K562 (cell line): Measurements from ENCODE around the gene LRP2. TPM values are rescaled to one million over a fixed set of nuclear protein-coding genes. Genes with fewer than 3 reads are reported as not detected.

Experiments
- AFF4 ChIP-seq: sonication (generic); formaldehyde crosslinking; IDR thresholded peaks from 2 replicates; pipeline ENCODE4 v1.8.0; 2023; ENCODE audit warnings: mild to moderate bottlenecking, missing genetic modification reagents
- ATF3 ChIP-seq, 2 experiments: fragments of 450-650 bp in 1 of 2; sonication (generic) in 1 of 2; formaldehyde crosslinking in 1 of 2; IDR thresholded peaks in 1 of 2; conservative IDR thresholded peaks in 1 of 2; 2 replicates each; pipeline versions ENCODE4 v1.6.1 to v1.8.1; 2016 to 2023; ENCODE audit warnings: mild to moderate bottlenecking in 2 of 2, moderate library complexity in 2 of 2, inconsistent platforms in 1 of 2, missing genetic modification reagents in 1 of 2
- CBFA2T2 ChIP-seq: fragments of 450-650 bp; conservative IDR thresholded peaks from 2 replicates; pipeline ENCODE4 v1.6.1; 2017; ENCODE audit warnings: mild to moderate bottlenecking
- CCAR2 ChIP-seq: fragments of 200-400 bp; formaldehyde crosslinking; IDR thresholded peaks from 2 replicates; pipeline ENCODE4 v1.6.1; 2017; ENCODE audit warnings: mild to moderate bottlenecking, low read depth, low read length
- CLOCK ChIP-seq: fragments of 250-450 bp; sonication (Bioruptor Pico); IDR thresholded peaks from 2 replicates; pipeline ENCODE4 v1.4.0; 2020; ENCODE audit warnings: mild to moderate bottlenecking, moderate library complexity, borderline replicate concordance
- CREBBP ChIP-seq: IDR thresholded peaks from one replicate; pipeline ENCODE4 v1.6.1; 2012; ENCODE audit warnings: low read depth, mild to moderate bottlenecking, control low read depth, inconsistent platforms, low read length
- ERF ChIP-seq: fragments of 450-650 bp; formaldehyde crosslinking; IDR thresholded peaks from 2 replicates; pipeline ENCODE4 v1.4.0; 2020; ENCODE audit warnings: mild to moderate bottlenecking, mixed read lengths
- ESRRA ChIP-seq: fragments of 450-650 bp; IDR thresholded peaks from 2 replicates; pipeline ENCODE4 v1.6.1; 2014; ENCODE audit warnings: low read depth, mild to moderate bottlenecking, moderate library complexity, borderline replicate concordance
- FOXJ2 ChIP-seq: fragments of 200-800 bp; sonication (Bioruptor generic); IDR thresholded peaks from 2 replicates; pipeline ENCODE4 v1.6.1; 2016; ENCODE audit warnings: missing genetic modification characterization, missing compliant biosample characterization
- FOXK1 ChIP-seq: sonication (generic); formaldehyde crosslinking; IDR thresholded peaks from 2 replicates; pipeline ENCODE4 v1.8.0; 2022; ENCODE audit warnings: missing genetic modification reagents, mild to moderate bottlenecking, borderline replicate concordance
- FUS ChIP-seq: fragments of 200-400 bp; formaldehyde crosslinking; optimal IDR thresholded peaks from 2 replicates; pipeline ENCODE3; 2017; ENCODE audit warnings: low read depth, low read length
- HDAC8 ChIP-seq: fragments of 450-650 bp; IDR thresholded peaks from 2 replicates; pipeline ENCODE4 v1.6.1; 2016; ENCODE audit warnings: mild to moderate bottlenecking, missing genetic modification characterization, moderate library complexity, missing compliant biosample characterization
- HDGF ChIP-seq: fragments of 450-650 bp; IDR thresholded peaks from 2 replicates; pipeline ENCODE4 v1.6.1; 2016
- HEY1 ChIP-seq: fragments of 250-450 bp; sonication (Bioruptor Pico); IDR thresholded peaks from 2 replicates; pipeline ENCODE4 v1.5.0; 2020; ENCODE audit warnings: mild to moderate bottlenecking, moderate library complexity, borderline replicate concordance
- MTA1 ChIP-seq: fragments of 450-650 bp; IDR thresholded peaks from 2 replicates; pipeline ENCODE4 v1.6.1; 2017; ENCODE audit warnings: borderline replicate concordance
- MTF1 ChIP-seq: fragments of 250-450 bp; sonication (Bioruptor Pico); IDR thresholded peaks from 2 replicates; pipeline ENCODE4 v1.9.0; 2021; ENCODE audit warnings: moderate library complexity, mild to moderate bottlenecking, inconsistent platforms, borderline replicate concordance
- NELFE ChIP-seq: IDR thresholded peaks from 2 replicates; pipeline ENCODE4 v1.6.1; 2011; ENCODE audit warnings: mild to moderate bottlenecking; ENCODE audit not compliant: insufficient read depth, insufficient read length
- PURB ChIP-seq: sonication (generic); formaldehyde crosslinking; IDR thresholded peaks from 2 replicates; pipeline ENCODE4 v1.9.0; 2021; ENCODE audit warnings: low read depth, mild to moderate bottlenecking, missing genetic modification reagents
- TCF3 ChIP-seq: sonication (generic); formaldehyde crosslinking; IDR thresholded peaks from 2 replicates; pipeline ENCODE4 v1.4.0; 2020; ENCODE audit warnings: mild to moderate bottlenecking, missing genetic modification reagents
- TCFL5 ChIP-seq: fragments of 250-450 bp; sonication (Bioruptor Pico); conservative IDR thresholded peaks from 2 replicates; pipeline ENCODE4 v1.6.1; 2021; ENCODE audit warnings: mild to moderate bottlenecking, moderate library complexity, matching md5 sums
- YBX1 ChIP-seq: fragments of 450-650 bp; IDR thresholded peaks from 2 replicates; pipeline ENCODE4 v1.7.1; 2016; ENCODE audit warnings: mild to moderate bottlenecking
- ZNF57 ChIP-seq: fragments of 450-650 bp; formaldehyde crosslinking; IDR thresholded peaks from 2 replicates; pipeline ENCODE4 v1.4.0; 2020; ENCODE audit warnings: mild to moderate bottlenecking, moderate library complexity
- ZNF583 ChIP-seq: fragments of 250-450 bp; sonication (Bioruptor Pico); IDR thresholded peaks from 2 replicates; pipeline ENCODE4 v1.4.0; 2020
- ZNF75A ChIP-seq: fragments of 450-650 bp; formaldehyde crosslinking; IDR thresholded peaks from 2 replicates; pipeline ENCODE4 v1.4.0; 2020; ENCODE audit warnings: mild to moderate bottlenecking
- polyA plus RNA-seq, 8 experiments: library from polyadenylated mRNA; depleted of rRNA in 4 of 8; stranded (reverse) in 5 of 8; unstranded in 3 of 8; fragments of >200 nt; fragmentation: Nextera tagmentation in 2 of 8; fragmentation: Illumina TruSeq in 1 of 8; extraction: Ambion mirVana in 2 of 8; extraction: Trizol in 1 of 8; gene quantifications; 2 replicates each; pipeline versions ENCODE4 v1.2.1 to v1.2.3, GENCODE V29; 2011 to 2014; ENCODE audit warnings: inconsistent platforms in 1 of 8, missing spikeins in 1 of 8
- total RNA-seq, 7 experiments: library from RNA; depleted of rRNA in 6 of 7; stranded (reverse); fragments of >200 nt in 6 of 7; fragmentation: Illumina TruSeq in 2 of 7; extraction: Trizol in 2 of 7; gene quantifications; 2 replicates each; pipeline versions ENCODE4 v1.2.1 to v1.2.3, GENCODE V29; 2011 to 2021; ENCODE audit warnings: low replicate concordance in 1 of 7

LRP2 gene
- total and polyA plus RNA-seq, 9 of the 15 experiments (the other 6 are each of a cell fraction or from before 2014, with no cell fraction given) = 0.04 to 0.18 (median 0.11) TPM; not detected in 1

- TF ChIP-seq CCAR2 (no peak), YBX1 (no peak), CLOCK (CRISPR knock-in tag) (no peak), ZNF57 (CRISPR knock-in tag) (no peak), FUS (no peak), CBFA2T2 (peak; percentile 76), PURB (CRISPR knock-in tag) (no peak), HDAC8 (no peak), TCFL5 (CRISPR knock-in tag) (no peak), FOXK1 (CRISPR knock-in tag) (no peak), NELFE (no peak), MTF1 (CRISPR knock-in tag) (no peak), ZNF583 (CRISPR knock-in tag) (no peak), HDGF (no peak), ZNF75A (CRISPR knock-in tag) (no peak), CREBBP (no peak), ESRRA (peak; percentile 45), HEY1 (CRISPR knock-in tag) (no peak), MTA1 (no peak), ERF (CRISPR knock-in tag) (no peak), AFF4 (CRISPR knock-in tag) (no peak), FOXJ2 (tag) (no peak), ATF3 (IDR thresholded peaks at IDR 0.05) (peak; percentile 33), ATF3 (CRISPR knock-in tag; conservative IDR thresholded peaks at IDR 0.05) (no peak), TCF3 (CRISPR knock-in tag) (peak; percentile 80)
Observed at GRCh38 chr2:169129703-169130243, 232.6 kb downstream of the LRP2 start (continued).
